Spleen (tissue), 11 donors: Measurements from ENCODE around the gene AGK. TPM values are rescaled to one million over a fixed set of nuclear protein-coding genes. Genes with fewer than 3 reads are reported as not detected.

Source experiments
- DNase-seq: peaks from one replicate; pipeline ENCODE4 v3.0.0-alpha.2; 2020
- H3K27ac ChIP-seq, 8 donors: fragments of 200-600 bp; sonication (generic) in 7 of 8; 1 replicate in 4 of 8; 2 replicates in 4 of 8; pipeline versions ENCODE4 v1.5.0 to v1.8.0; 2016 to 2021; ENCODE audit warnings: inconsistent platforms in 4 of 8, mild to moderate bottlenecking in 4 of 8, moderate library complexity in 1 of 8
- H3K27me3 ChIP-seq, 7 donors: fragments of 200-600 bp; sonication (generic) in 6 of 7; replicated peaks in 1 of 7; 1 replicate in 4 of 7; 2 replicates in 3 of 7; pipeline versions ENCODE4 v1.5.0 to v1.8.0; 2016 to 2021; ENCODE audit warnings: inconsistent platforms in 3 of 7, mild to moderate bottlenecking in 1 of 7
- H3K36me3 ChIP-seq, 6 donors: fragments of 200-600 bp; sonication (generic) in 5 of 6; 1 replicate in 4 of 6; 2 replicates in 2 of 6; pipeline versions ENCODE4 v1.5.0 to v1.8.0; 2016 to 2021; ENCODE audit warnings: inconsistent platforms in 2 of 6
- H3K4me1 ChIP-seq, 6 donors: fragments of 200-600 bp; sonication (generic) in 5 of 6; 1 replicate in 3 of 6; 2 replicates in 3 of 6; pipeline versions ENCODE4 v1.5.0 to v1.8.0; 2016 to 2021; ENCODE audit warnings: inconsistent platforms in 3 of 6
- H3K4me3 ChIP-seq, 8 donors: fragments of 200-600 bp; sonication (generic) in 7 of 8; 1 replicate in 4 of 8; 2 replicates in 4 of 8; pipeline versions ENCODE4 v1.5.0 to v1.8.0; 2016 to 2021; ENCODE audit warnings: inconsistent platforms in 4 of 8, mild to moderate bottlenecking in 4 of 8, moderate library complexity in 2 of 8
- H3K9me3 ChIP-seq, 8 donors: fragments of 200-600 bp; sonication (generic) in 7 of 8; 1 replicate in 4 of 8; 2 replicates in 4 of 8; pipeline versions ENCODE4 v1.5.0 to v1.8.0; 2016 to 2021; ENCODE audit warnings: inconsistent platforms in 4 of 8
- POLR2A ChIP-seq, 3 donors: fragments of 450-650 bp; IDR thresholded peaks; one replicate each; pipeline ENCODE4 v1.5.1; 2017; ENCODE audit warnings: antibody characterized with exemption in 3 of 3, mild to moderate bottlenecking in 1 of 3
- POLR2AphosphoS5 ChIP-seq, 3 donors: sonication (generic); formaldehyde crosslinking; IDR thresholded peaks; one replicate each; pipeline ENCODE4 v1.5.1; 2017; ENCODE audit warnings: antibody characterized with exemption in 3 of 3
- WGBS, 5 donors: extraction: QIAGEN DNeasy Blood & Tissue Kit in 3 of 5; methylation state at CpG; one replicate each; pipeline versions ENCODE4 v1.1.5 to v1.1.7; 2013 to 2018; 5-methylcytosine and 5-hydroxymethylcytosine counted together
- intact Hi-C: fragments of 100-400 bp; cut with DNase I; formaldehyde crosslinking; loops from one replicate; pipeline ENCODE4 v1.15.0; 2023; ENCODE audit warnings: low total_unique reads
- polyA plus RNA-seq, 3 donors: library from polyadenylated mRNA; stranded (reverse); fragments of 200-250 nt; gene quantifications; one replicate each; pipeline ENCODE4 v1.2.1, GENCODE V29; 2013
- total RNA-seq, 7 donors: library from RNA; depleted of rRNA in 3 of 7; stranded (reverse); fragments of >200 nt in 3 of 7; fragmentation: NEBNext Ultra II Directional in 4 of 7; extraction: Animal tissue kit (Norgen Biotek cat#: 25700) in 4 of 7; gene quantifications; one replicate each; pipeline versions ENCODE4 v1.1.0 to v1.2.1, GENCODE V29; 2016 to 2021
- TF ChIP-seq, protein P1 (sequence below), 11 experiments: fragments of 200-600 bp in 7 of 11; fragments of 450-650 bp in 4 of 11; sonication (generic) in 4 of 11; IDR thresholded peaks in 8 of 11; conservative IDR thresholded peaks in 3 of 11; 1 replicate in 7 of 11; 2 replicates in 4 of 11; pipeline versions ENCODE4 v1.4.0 to v1.8.0; 2016 to 2021; ENCODE audit warnings: antibody characterized with exemption in 11 of 11, inconsistent platforms in 4 of 11, mild to moderate bottlenecking in 1 of 11
- donor health status: healthy with polysubstance abuse.
- donor health status: DM: no; HTN: no; CAD: no; lungs with moderate emphysema.
- donor health status: DM: no; HTN: no; CAD: no.
- donor health status: Bipolar disorder and iron deficiency.
- donor health status: healthy.
- donor health status: DM: no; HTN: no; CAD: no.
- donor health status: DM: yes; HTN: yes; CAD: no.

Gene AGK
- total and polyA plus RNA-seq, 10 donors = 11.0 to 35.5 (median 24.0) TPM

DNA sequence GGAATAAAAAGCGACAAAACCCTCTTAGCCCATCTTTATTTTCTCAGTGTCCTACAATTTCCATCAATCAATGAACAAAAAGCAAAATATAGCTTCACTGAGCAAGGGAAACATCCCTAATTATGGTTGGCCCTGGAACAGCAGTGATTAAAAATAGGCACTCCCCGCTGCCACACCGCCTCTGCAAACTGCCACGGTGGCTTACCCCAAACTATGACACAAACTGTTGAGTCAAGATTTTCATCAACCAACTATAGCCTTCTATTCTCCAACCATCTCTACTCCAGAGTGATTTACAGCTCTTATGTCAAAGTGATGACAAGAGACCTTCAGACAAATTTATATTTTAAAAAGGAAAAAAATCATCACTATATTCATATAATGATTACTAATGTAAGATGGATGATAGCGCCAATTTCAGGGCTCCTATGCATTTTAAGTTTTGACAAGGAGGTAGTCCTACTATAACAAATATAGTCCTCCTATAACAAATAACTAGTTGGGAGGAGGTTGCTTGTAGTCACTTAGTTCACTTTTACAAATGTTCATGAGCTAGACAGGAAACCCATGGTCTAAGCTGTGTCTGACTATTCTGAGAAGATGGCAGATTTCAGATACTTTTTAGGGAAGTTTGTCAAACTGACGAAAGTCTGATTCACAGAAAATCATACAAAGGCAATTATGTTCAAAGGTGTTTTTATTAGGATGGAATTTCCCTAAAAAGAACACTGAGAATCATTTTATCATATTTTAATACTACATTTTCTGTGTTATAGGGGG lies 124.4 kb downstream of the AGK start:
- Histone ChIP-seq H3K27ac (peak overlapping the region in 5 of 8 donors; percentile 17 to 63 (median 26)), H3K4me3 (no peak overlapping the region)
- intact Hi-C loops = no loop called here

DNA sequence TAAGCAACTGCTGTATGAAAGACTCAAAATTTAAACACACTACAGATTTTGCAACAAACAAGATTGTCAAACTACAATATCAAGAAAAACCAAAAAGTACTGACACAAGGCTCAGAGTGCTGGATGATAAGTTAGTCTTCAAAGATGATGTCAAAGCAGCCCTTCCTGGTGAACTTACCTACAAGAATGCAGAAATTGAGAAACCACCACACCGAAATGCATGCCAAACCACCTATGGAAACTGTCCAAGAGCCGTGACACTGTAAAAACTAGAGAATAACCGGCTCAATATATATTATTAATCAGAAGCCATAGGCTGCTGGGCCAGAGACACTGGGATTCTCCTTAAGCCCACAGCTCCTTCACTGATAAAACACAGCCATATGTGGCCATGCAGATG lies 125.4 kb downstream of the AGK start:
- peak overlapping the region in 3 of 8 donors; percentile 7 to 36 (median 25) for H3K27ac ChIP-seq
- no peaks in the 10 kb centered on the region for H3K9me3 ChIP-seq
- intact Hi-C loops = no loop called here
- H3K36me3 ChIP-seq = peaks cover 0 to 68% (median 17%) of the 10 kb centered on the region in 6 donors
- H3K4me1 ChIP-seq = peaks cover 0 to 27% (median 3%) of the 10 kb centered on the region in 6 donors
- no peak for TF ChIP-seq POLR2A (IDR thresholded peaks at IDR 0.05)
- TF ChIP-seq, protein P1, sequence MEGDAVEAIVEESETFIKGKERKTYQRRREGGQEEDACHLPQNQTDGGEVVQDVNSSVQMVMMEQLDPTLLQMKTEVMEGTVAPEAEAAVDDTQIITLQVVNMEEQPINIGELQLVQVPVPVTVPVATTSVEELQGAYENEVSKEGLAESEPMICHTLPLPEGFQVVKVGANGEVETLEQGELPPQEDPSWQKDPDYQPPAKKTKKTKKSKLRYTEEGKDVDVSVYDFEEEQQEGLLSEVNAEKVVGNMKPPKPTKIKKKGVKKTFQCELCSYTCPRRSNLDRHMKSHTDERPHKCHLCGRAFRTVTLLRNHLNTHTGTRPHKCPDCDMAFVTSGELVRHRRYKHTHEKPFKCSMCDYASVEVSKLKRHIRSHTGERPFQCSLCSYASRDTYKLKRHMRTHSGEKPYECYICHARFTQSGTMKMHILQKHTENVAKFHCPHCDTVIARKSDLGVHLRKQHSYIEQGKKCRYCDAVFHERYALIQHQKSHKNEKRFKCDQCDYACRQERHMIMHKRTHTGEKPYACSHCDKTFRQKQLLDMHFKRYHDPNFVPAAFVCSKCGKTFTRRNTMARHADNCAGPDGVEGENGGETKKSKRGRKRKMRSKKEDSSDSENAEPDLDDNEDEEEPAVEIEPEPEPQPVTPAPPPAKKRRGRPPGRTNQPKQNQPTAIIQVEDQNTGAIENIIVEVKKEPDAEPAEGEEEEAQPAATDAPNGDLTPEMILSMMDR (IDR thresholded peaks at IDR 0.05 in 8 of 11, conservative IDR thresholded peaks at IDR 0.05 in 3 of 11) = no peak
- no peak for TF ChIP-seq POLR2AphosphoS5 (IDR thresholded peaks at IDR 0.05)
- 43 to 74% (median 64%) methylated on average over 3 of the region's 3 CpGs for WGBS, 5 donors
- H3K27me3 ChIP-seq = no peaks in the 10 kb centered on the region
- H3K4me3 ChIP-seq = no peak overlapping the region
- DNase-seq = no peak

More for the DNA sequence above, 124.4 kb downstream of the AGK start:
- Histone ChIP-seq H3K4me1 (peaks cover 0 to 27% (median 3%) of the 10 kb centered on the region in 6 donors), H3K9me3 (no peaks in the 10 kb centered on the region), H3K27me3 (no peaks in the 10 kb centered on the region), H3K36me3 (peaks cover 0 to 68% (median 17%) of the 10 kb centered on the region in 6 donors)
- TF ChIP-seq POLR2A (IDR thresholded peaks at IDR 0.05) (no peak), POLR2AphosphoS5 (IDR thresholded peaks at IDR 0.05) (no peak)
- TF ChIP-seq, protein P1 (IDR thresholded peaks at IDR 0.05 in 8 of 11, conservative IDR thresholded peaks at IDR 0.05 in 3 of 11) = no peak
- WGBS, 5 donors = 72 to 79% (median 74%) methylated on average over 6 of the region's 6 CpGs
- no peak for DNase-seq

GRCh38 chr7:141679014-141679413 lies 127.8 kb downstream of the AGK start:
- TF ChIP-seq POLR2A (IDR thresholded peaks at IDR 0.05) = no peak
- TF ChIP-seq POLR2AphosphoS5 (IDR thresholded peaks at IDR 0.05) = no peak
- TF ChIP-seq, protein P1 (IDR thresholded peaks at IDR 0.05 in 8 of 11, conservative IDR thresholded peaks at IDR 0.05 in 3 of 11) = no peak
- H3K27me3 ChIP-seq = no peaks in the 10 kb centered on the region
- no peak for DNase-seq
- H3K4me1 ChIP-seq = peaks cover 0 to 27% (median 0%) of the 10 kb centered on the region in 6 donors
- peaks cover 0 to 68% (median 24%) of the 10 kb centered on the region in 6 donors for H3K36me3 ChIP-seq
- no peak overlapping the region for H3K4me3 ChIP-seq
- intact Hi-C loops = no loop called here
- no peaks in the 10 kb centered on the region for H3K9me3 ChIP-seq
- no peak overlapping the region for H3K27ac ChIP-seq

GRCh38 chr7:141685285-141686023 lies 134.2 kb downstream of the AGK start:
- TF ChIP-seq, protein P1 (IDR thresholded peaks at IDR 0.05 in 8 of 11, conservative IDR thresholded peaks at IDR 0.05 in 3 of 11) = no peak
- TF ChIP-seq POLR2AphosphoS5 (IDR thresholded peaks at IDR 0.05) (no peak), POLR2A (IDR thresholded peaks at IDR 0.05) (no peak)
- WGBS, 5 donors = 93 to 97% (median 95%) methylated on average over 27 of the region's 27 CpGs
- Histone ChIP-seq H3K9me3 (no peaks in the 10 kb centered on the region), H3K27me3 (no peaks in the 10 kb centered on the region), H3K4me3 (no peak overlapping the region), H3K36me3 (peaks cover 0 to 70% (median 34%) of the 10 kb centered on the region in 6 donors), H3K27ac (no peak overlapping the region), H3K4me1 (peaks cover 0 to 9% (median 0%) of the 10 kb centered on the region in 6 donors)
- DNase-seq = no peak
- intact Hi-C loops = no loop called here
